Brain microvascular endothelial cell (primary cell): Measurements from ENCODE around the gene SPX.

Experiments
- DNase-seq: peaks from one replicate; pipeline ENCODE4 v3.0.0-alpha.2; 2020
- H3K27ac ChIP-seq: fragments of 250-450 bp; sonication (Bioruptor Pico); 2 replicates; pipeline ENCODE4 v1.5.1; 2020; ENCODE audit warnings: mild to moderate bottlenecking, moderate library complexity
- H3K27me3 ChIP-seq: fragments of 250-450 bp; sonication (Bioruptor Pico); replicated peaks from 2 replicates; pipeline ENCODE4 v1.5.1; 2020; ENCODE audit warnings: mild to moderate bottlenecking
- H3K36me3 ChIP-seq: fragments of 250-450 bp; sonication (Bioruptor Pico); replicated peaks from 2 replicates; pipeline ENCODE4 v1.5.1; 2020; ENCODE audit warnings: mild to moderate bottlenecking
- H3K4me3 ChIP-seq: 2 replicates; pipeline ENCODE4 v1.5.1; 2011; ENCODE audit warnings: low read depth, mild to moderate bottlenecking, control low read depth, low read length, moderate library complexity
- in situ Hi-C: cut with HindIII; loops from 2 replicates; pipeline ENCODE4 v1.10.0; 2017; ENCODE audit warnings: low sequenced_read_pairs, low pct_ligation_motif_present
- TF ChIP-seq, protein P1 (sequence below): IDR thresholded peaks from 2 replicates; pipeline ENCODE4 v1.5.1; 2011; ENCODE audit warnings: low read depth, mild to moderate bottlenecking, moderate library complexity, low read length, control low read depth, inconsistent platforms; ENCODE audit errors: missing control alignments

The SPX gene

GRCh38 chr12:21568115-21568514, 42.0 kb downstream of the SPX start:
- Histone ChIP-seq H3K27ac (no peak overlapping the region), H3K36me3 (no peaks in the 10 kb centered on the region), H3K27me3 (no peaks in the 10 kb centered on the region), H3K4me3 (no peak overlapping the region)
- TF ChIP-seq, protein P1, sequence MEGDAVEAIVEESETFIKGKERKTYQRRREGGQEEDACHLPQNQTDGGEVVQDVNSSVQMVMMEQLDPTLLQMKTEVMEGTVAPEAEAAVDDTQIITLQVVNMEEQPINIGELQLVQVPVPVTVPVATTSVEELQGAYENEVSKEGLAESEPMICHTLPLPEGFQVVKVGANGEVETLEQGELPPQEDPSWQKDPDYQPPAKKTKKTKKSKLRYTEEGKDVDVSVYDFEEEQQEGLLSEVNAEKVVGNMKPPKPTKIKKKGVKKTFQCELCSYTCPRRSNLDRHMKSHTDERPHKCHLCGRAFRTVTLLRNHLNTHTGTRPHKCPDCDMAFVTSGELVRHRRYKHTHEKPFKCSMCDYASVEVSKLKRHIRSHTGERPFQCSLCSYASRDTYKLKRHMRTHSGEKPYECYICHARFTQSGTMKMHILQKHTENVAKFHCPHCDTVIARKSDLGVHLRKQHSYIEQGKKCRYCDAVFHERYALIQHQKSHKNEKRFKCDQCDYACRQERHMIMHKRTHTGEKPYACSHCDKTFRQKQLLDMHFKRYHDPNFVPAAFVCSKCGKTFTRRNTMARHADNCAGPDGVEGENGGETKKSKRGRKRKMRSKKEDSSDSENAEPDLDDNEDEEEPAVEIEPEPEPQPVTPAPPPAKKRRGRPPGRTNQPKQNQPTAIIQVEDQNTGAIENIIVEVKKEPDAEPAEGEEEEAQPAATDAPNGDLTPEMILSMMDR: no peak
- no peak for DNase-seq
- in situ Hi-C loops: no loop called here

GRCh38 chr12:21571046-21571445, 45.0 kb downstream of the SPX start:
- no peak for DNase-seq
- TF ChIP-seq, protein P1: no peak
- no peaks in the 10 kb centered on the region for H3K27me3 ChIP-seq
- no peak overlapping the region for H3K27ac ChIP-seq
- H3K4me3 ChIP-seq: no peak overlapping the region
- in situ Hi-C loops: no loop called here
- no peaks in the 10 kb centered on the region for H3K36me3 ChIP-seq

GRCh38 chr12:21573733-21574358, 47.8 kb downstream of the SPX start:
- Histone ChIP-seq H3K27ac (no peak overlapping the region), H3K27me3 (no peaks in the 10 kb centered on the region), H3K36me3 (no peaks in the 10 kb centered on the region), H3K4me3 (no peak overlapping the region)
- in situ Hi-C loops: no loop called here
- no peak for DNase-seq
- TF ChIP-seq, protein P1: no peak

DNA sequence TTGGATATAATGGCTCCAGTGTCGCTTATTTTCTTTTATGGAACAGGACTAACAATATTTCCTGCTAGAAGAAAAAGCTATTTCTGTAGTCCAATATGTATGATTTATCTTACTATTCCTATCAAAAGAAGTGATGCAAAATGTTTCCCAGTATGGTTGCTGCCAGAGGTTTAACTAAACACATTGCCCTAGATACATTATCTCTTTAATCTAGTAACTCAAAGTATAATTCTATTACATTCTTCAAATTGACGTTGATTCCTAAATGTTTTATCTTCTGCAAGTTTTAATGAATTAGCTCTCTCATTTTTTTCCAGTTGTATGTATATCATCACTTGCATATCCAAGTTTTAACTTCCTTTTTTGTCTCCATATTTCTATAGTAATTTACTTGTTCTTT, 50.3 kb downstream of the SPX start:
- no peaks in the 10 kb centered on the region for H3K27me3 ChIP-seq
- H3K27ac ChIP-seq: no peak overlapping the region
- in situ Hi-C loops: no loop called here
- TF ChIP-seq, protein P1: no peak
- no peak overlapping the region for H3K4me3 ChIP-seq
- DNase-seq: no peak
- no peaks in the 10 kb centered on the region for H3K36me3 ChIP-seq

DNA sequence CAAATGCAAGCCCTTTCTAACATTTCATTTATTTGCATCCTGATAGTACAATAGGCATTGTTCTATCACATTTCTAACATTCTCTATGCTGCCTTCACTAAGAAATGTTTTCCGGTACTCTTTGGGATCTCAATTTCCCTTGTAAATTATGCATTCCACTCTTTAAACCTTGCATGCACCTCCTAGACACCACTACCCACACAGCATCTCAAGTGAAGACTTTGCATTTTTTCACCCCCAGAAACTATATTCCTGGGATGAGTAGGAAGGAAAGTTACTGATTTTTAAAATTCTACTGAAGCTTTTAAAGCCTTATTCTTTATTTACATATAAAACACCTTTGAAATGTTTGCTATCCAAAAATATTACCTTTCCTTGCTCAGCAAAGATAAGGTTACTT, 51.4 kb downstream of the SPX start:
- TF ChIP-seq, protein P1: no peak

More for the DNA sequence above, 51.4 kb downstream of the SPX start:
- Histone ChIP-seq H3K27ac (no peak overlapping the region), H3K27me3 (no peaks in the 10 kb centered on the region), H3K4me3 (no peak overlapping the region), H3K36me3 (no peaks in the 10 kb centered on the region)
- in situ Hi-C loops: no loop called here
- DNase-seq: no peak
